HUES64 (cell line): Measurements from ENCODE around the gene ZSCAN1.

Experiments used
- H3K27ac ChIP-seq: 2 replicates; pipeline ENCODE4 v1.7.0; 2013; ENCODE audit warnings: low read depth, low read length, inconsistent platforms
- H3K27me3 ChIP-seq: 2 replicates; pipeline ENCODE4 v1.6.1; 2013; ENCODE audit warnings: mild to moderate bottlenecking, low read length; ENCODE audit not compliant: insufficient read depth
- H3K36me3 ChIP-seq: 2 replicates; pipeline ENCODE4 v1.6.1; 2013; ENCODE audit warnings: mild to moderate bottlenecking, low read length; ENCODE audit not compliant: insufficient read depth
- H3K4me1 ChIP-seq: 2 replicates; pipeline ENCODE4 v1.6.1; 2013; ENCODE audit warnings: mild to moderate bottlenecking, low read length, moderate library complexity; ENCODE audit not compliant: insufficient read depth
- H3K4me3 ChIP-seq: 2 replicates; pipeline ENCODE4 v1.5.1; 2013; ENCODE audit warnings: mild to moderate bottlenecking, low read length, moderate library complexity
- H3K9ac ChIP-seq: 2 replicates; pipeline ENCODE4 v1.6.1; 2013; ENCODE audit warnings: mild to moderate bottlenecking, low read depth, low read length
- H3K9me3 ChIP-seq: 2 replicates; pipeline ENCODE4 v1.6.1; 2013; ENCODE audit warnings: low read depth, low read length; ENCODE audit not compliant: insufficient read depth
- WGBS: fragments of 150-250, 120-280 bp; methylation state at CpG from one replicate; pipeline ENCODE4 v1.1.7; 2013; ENCODE audit warnings: missing lambda C conversion rate; 5-methylcytosine and 5-hydroxymethylcytosine counted together

ZSCAN1 gene

GRCh38 chr19:58098682-58098998, 64.8 kb downstream of the ZSCAN1 start:
- peak overlapping the region; percentile 68 for H3K27ac ChIP-seq
- peak overlapping the region; percentile 99 for H3K9ac ChIP-seq

More at GRCh38 chr19:58098682-58098998, 64.8 kb downstream of the ZSCAN1 start:
- Histone ChIP-seq H3K9me3 (peaks cover 17% of the 10 kb centered on the region), H3K36me3 (no peaks in the 10 kb centered on the region), H3K27me3 (no peaks in the 10 kb centered on the region), H3K4me1 (peaks cover 5% of the 10 kb centered on the region; the same call in 1 of the 2 replicates), H3K4me3 (peak overlapping the region; percentile 99)
- 58% methylated on average over 2 of the region's 2 CpGs for WGBS
